ENCODE results near the gene MEPCE. TPM values are rescaled to one million over a fixed set of nuclear protein-coding genes. Genes with fewer than 3 reads are reported as not detected.
"Not testable (repeated sequence)": the region's sequence is repeated elsewhere in the genome, so short reads cannot be mapped to it uniquely, and the experiment has no call there.

The MEPCE gene, protein sequence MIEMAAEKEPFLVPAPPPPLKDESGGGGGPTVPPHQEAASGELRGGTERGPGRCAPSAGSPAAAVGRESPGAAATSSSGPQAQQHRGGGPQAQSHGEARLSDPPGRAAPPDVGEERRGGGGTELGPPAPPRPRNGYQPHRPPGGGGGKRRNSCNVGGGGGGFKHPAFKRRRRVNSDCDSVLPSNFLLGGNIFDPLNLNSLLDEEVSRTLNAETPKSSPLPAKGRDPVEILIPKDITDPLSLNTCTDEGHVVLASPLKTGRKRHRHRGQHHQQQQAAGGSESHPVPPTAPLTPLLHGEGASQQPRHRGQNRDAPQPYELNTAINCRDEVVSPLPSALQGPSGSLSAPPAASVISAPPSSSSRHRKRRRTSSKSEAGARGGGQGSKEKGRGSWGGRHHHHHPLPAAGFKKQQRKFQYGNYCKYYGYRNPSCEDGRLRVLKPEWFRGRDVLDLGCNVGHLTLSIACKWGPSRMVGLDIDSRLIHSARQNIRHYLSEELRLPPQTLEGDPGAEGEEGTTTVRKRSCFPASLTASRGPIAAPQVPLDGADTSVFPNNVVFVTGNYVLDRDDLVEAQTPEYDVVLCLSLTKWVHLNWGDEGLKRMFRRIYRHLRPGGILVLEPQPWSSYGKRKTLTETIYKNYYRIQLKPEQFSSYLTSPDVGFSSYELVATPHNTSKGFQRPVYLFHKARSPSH
- 25.8 TPM for total RNA-seq
- long read RNA-seq, transcript MEPCE-201 (4 exons, 3,030 nt): major isoform, 21 of 30 reads
- long read RNA-seq, partial matches to known transcripts: 7 of 30 reads
- long read RNA-seq, other reads (novel, unspliced or antisense): 2 of 30 reads

DNA sequence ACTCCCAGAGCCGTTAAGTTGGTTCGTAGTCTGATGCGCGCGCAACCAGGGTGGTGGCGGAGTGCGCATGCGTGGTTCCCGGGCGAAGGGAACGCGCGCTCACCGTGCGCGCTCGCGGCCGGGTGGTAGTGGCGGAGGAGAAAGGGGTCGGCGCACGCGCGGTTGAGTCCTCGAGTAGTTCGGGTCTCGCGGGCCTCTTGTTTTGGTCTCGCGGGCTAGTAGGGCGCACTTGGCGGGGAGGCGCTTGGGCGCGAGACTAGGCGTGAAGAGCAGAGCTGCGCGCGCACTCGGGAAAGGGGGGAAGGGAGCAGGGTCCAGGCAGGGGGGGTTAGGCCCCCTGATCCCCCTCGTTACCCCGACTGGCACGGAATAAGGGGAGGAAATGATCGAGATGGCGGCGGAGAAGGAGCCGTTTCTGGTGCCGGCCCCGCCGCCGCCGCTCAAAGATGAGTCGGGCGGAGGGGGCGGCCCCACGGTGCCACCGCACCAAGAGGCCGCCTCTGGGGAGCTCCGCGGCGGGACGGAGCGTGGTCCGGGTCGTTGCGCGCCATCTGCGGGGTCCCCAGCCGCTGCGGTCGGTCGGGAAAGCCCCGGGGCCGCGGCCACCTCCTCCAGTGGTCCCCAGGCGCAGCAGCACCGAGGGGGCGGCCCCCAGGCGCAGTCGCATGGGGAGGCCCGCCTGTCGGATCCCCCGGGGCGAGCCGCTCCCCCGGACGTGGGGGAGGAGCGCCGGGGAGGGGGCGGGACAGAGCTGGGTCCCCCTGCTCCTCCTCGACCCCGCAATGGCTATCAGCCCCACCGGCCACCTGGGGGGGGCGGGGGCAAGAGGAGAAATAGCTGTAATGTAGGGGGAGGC lies at the start of gene MEPCE:
Gene MEPCE, plus strand, starts transcription at position 195 of the 856 bp plus-strand sequence. Its CDS starts 188 bp downstream, at position 383.
- DNase-seq (peak; percentile 99), ATAC-seq (peak; percentile 73)
- intact Hi-C loops (cut with micrococcal nuclease): no loop called here

DNA sequence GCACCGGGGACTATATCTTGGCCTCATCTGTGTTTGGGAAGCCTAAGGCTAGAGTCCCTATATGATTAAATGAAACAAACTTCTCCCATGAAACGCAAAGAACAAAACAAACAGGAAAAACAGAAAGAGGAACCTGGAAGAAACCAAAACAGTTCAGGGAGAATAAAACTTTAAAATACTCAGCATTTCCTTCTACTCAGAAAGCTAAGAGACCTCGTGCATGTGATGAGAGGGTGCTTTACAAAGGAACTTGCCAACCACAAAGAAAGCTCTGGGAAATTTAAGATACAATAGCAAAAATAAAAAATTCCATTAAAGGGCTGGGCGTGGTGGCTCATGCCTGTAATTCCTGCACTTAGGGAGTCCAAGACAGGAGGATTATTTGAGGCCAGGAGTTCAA lies 49.4 kb upstream of the MEPCE start:
- peak; percentile 30 for ATAC-seq
- intact Hi-C loops (cut with micrococcal nuclease): no loop called here
- DNase-seq: no peak

DNA sequence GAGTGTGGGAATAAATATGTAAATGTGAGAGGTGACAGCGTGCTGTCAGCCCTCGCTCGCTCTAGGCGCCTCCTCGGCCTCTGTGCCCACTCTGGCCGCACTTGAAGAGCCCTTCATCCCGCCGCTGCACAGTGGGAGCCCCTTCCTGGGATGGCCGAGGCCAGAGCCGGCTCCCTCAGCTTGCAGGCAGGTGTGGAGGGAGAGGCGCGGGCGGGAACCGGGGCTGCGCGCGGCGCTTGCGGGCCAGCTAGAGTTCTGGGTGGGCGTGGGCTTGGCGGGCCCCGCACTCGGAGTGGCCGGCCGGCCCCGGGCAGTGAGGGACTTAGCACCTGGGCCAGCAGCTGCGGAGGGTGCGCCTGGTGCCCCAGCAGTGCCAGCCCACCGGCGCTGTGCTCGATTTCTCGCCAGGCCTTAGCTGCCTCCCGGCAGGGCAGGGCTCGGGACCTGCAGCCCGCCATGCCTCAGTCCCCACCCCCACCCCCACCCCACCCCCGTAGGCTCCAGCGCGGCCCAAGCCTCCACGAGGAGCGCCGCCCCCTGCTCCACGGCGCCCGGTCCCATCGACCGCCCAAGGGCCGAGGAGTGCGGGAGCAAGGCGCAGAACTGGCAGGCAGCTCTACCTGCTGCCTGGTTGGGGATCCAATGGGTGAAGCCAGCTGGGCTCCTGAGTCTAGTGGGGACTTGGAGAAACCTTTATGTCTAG lies 47.9 kb upstream of the MEPCE start:
- ATAC-seq; intact Hi-C loops (cut with micrococcal nuclease); DNase-seq: not testable (repeated sequence)

DNA sequence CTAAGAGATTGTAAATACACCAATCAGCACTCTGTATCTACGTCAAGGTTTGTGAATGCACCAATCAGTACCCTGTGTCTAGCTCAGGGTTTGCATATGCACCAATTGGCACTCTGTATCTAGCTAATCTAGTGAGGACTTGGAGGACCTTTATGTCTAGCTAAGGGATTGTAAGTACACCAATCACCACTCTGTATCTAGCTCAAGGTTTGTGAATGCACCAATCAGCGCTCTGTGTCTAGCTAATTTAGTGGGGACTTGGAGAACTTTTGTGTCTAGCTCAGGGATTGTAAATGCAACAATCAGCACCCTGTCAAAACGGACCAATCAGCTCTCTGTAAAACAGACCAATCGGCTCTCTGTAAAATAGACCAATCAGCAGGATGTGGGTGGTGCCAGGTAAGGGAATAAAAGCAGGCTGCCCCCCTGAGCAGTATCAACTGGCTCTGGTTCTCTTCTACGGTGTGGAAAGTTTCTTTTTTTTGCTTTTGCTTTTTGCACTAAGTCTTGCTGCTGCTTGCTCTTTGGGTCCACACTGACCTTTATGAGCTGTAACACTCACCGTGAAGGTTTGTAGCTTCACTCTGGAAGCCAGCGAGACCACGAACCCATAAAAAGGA lies 47.3 kb upstream of the MEPCE start:
- ATAC-seq; DNase-seq; intact Hi-C loops (cut with micrococcal nuclease): not testable (repeated sequence)

DNA sequence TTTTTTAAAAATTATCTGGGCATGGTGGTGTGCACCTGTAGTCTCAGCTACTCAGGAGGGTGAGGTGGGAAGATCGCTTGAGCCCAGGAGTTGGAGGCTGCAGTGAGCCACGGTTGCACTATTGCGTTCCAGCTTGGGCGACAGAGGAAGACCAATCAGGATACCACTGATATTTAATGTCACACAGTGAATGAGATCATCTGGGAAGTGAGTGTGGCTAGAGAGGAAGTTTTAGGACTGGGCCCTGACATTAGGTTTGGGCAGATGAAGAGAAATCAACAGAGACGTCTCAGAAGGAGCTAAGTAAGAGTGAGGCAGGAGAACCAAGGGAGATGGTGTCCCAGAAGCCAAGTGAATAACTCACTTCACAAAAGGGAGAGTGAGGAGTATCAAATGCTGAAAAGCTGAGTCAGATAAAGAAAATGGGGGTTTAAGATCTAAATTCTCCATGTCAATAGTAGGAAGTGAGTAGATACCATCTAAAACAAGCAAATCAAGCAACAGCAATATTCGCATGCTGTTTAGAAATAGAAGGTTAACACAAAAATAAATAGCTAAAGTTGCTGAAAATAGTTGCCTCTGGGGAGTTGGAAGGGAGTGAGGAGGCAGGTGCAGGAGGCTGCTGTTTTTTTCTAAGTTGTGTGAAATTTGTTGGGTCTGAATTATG lies 44.9 kb upstream of the MEPCE start:
- ATAC-seq: no peak
- DNase-seq: no peak
- intact Hi-C loops (cut with micrococcal nuclease): no loop called here

DNA sequence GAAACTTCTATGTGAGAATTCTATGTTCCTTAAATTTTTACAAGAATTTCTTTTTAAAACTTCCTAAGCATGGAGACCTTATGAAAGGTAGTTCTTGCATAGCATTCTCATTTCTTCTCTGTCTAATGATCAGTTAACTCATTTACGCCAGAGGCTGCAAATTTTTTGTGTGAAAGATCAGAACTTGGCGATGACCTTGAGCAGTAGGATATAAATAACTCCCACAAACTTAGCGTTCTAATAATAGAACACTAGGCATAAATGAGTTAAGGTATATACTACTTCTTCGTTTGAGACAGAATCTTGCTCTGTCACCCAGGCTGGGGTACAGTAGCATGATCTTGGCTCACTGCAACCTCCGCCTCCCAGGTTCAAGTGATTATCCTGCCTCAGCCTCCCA lies 42.7 kb upstream of the MEPCE start:
- intact Hi-C loops (cut with micrococcal nuclease): no loop called here
- ATAC-seq (no peak), DNase-seq (no peak)

DNA sequence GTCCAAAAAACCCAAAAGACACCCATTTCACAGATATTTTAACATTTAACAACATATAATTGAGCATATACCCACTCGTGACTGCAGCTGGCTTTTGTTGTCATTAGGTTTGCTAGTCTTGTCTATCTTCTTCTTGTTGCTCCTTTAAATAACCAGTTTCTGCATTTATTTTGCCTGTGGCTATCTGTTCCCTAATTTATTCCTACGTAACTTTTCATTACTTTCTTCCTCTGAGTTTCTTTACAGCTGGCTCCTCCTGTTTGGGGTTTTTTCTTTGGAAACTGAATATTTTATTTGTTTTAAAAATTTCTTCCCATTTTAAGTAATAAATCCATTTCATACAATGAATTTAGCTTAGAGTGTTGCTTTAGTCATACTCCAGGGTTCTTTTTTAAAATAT lies 41.9 kb upstream of the MEPCE start:
- ATAC-seq: no peak
- DNase-seq: no peak
- intact Hi-C loops (cut with micrococcal nuclease): no loop called here

DNA sequence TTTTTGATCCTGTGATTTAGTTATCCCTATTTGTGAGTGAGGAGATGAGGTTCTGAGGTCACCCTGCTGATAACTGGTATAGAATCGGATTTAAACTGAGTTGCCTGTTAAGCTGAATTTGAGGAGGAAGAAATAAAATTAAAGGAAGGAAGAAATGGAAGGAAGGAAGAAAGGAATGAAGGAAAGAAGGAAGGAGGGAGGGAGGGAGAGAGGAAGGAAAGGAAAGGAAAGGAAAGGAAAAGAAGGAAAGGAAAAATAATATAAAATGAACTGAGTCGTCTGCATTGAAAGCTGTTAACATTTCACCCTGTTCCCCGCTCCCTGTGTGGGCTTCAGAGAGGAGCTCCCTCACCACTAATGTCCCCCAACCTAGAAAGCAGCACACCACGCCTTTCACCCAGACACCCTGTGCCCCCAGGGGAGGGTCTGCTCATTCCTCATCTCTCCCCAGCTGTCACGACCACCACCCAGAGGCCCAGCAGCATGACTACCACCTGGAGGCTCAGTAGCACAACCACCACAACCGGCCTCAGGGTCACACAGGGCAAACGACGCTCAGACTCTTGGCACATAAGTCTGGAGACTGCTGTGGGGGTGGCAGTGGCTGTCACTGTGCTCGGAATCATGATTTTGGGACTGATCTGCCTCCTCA lies 40.1 kb upstream of the MEPCE start:
- no peak for DNase-seq
- ATAC-seq: peak; percentile 22
- intact Hi-C loops (cut with micrococcal nuclease): no loop called here

DNA sequence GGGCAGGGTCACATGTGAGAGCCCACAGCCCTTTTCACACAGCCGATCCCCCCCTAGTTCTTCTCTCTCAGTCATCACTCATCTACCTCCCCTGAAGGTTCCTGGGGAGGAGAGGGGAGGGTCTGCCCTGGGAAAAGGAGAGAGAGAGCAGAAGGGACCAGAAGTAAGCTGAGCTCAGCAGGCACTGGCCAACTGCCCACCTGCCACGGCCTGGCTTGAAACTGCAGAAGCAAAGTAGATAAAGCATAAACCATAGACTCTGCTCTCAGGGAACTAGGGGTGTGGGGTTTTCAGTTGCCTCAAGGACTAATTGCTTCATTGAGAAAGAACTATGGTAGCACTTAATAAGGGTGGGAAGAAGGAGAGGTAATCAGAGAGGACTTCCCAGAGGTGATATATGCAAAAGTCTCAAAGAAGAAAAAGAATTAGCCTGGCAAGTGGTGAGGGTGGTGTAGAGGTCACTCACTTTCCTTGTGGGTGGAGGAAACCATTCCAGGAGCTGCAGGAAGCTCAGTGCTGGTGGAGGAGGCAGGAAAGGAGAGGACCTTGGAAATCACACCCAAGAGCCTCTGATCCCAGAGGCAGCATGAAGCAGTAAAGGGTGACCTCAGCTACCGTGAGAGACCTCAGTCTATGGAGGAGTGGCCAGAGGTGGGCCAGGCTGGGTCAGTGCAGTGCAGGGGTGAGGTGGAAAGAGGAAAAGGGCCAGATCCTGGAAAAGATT lies 39.2 kb upstream of the MEPCE start:
- ATAC-seq: peak; percentile 46
- DNase-seq: no peak
- intact Hi-C loops (cut with micrococcal nuclease): no loop called here

DNA sequence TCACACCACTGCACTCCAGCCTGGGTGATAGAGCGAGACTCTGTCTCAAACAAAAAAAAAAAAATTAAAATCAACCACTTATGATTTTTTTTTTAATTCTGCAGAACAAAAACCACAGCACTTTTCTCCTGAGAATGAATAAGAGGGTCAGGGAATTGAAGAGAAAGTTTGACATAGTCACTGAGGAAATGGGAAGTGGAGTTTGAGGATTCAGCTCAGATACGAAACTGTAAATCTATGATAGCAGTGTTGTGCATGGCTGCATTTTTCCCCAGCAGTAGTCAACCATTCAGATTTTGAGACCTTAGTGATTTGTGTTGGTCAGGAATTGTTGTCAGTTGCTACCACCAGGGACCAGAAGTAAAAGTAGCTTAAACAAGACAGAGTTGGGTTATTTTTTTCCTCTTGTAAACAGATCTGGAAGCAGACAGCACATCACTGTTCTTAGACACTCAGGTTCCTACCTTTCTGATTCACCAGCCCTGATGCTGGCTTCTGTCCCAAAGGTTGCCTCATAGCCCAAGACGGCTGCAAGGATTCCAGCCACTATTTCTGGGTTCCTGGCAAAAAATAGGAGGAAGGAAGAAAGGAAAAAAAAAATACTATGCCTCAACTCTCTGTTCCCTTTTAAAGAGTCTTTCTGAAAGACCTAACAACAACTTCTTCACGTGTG lies 36.3 kb upstream of the MEPCE start:
- ATAC-seq: no peak

DNA sequence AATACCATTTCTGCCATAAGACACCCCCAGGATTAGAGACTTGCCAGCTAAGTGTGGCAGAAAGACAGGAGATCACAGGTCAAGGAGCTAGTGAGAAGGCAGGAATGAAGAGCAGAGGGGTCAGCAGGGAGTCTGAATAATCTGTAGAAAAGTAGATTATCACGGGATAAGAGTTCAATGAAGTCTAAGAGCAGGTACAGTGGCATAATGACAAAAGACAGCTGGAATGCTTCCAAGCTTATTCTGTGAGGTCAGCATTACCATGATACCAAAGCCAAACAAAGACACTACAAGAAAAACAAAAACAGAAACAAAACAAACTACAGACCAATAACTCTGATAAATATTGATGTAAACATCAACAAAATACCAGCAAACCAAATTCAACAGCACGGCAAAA lies 35.6 kb upstream of the MEPCE start:
- ATAC-seq: no peak
- intact Hi-C loops (cut with micrococcal nuclease): no loop called here
- no peak for DNase-seq

More for the DNA sequence above, 36.3 kb upstream of the MEPCE start:
- DNase-seq: no peak
- intact Hi-C loops (cut with micrococcal nuclease): no loop called here

DNA sequence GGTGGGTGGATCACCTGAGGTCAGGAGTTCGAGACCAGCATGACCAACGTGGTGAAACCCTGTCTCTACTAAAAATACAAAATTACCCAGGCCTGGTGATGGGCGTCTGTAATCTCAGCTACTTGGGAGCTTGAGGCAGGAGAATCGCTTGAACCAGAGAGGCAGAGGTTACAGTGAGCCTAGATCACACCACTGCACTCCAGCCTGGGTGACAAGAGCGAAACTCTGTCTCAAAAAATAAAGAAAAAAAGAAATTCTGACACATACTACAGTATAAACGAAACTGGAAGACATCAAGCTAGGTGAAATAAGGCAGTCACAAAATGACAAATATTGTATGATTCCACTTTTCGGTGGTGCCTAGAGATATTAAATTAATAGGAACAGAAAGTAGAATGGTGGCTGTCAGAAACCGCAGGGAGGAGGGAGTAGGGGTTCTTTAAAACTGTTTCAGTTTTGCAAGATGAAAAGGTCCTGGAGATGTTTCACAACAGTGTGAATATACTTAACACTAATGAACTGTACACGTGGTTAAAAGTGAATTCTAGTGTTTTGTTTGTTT lies 33.1 kb upstream of the MEPCE start:
- intact Hi-C loops (cut with micrococcal nuclease): no loop called here
- ATAC-seq: peak; percentile 43

DNA sequence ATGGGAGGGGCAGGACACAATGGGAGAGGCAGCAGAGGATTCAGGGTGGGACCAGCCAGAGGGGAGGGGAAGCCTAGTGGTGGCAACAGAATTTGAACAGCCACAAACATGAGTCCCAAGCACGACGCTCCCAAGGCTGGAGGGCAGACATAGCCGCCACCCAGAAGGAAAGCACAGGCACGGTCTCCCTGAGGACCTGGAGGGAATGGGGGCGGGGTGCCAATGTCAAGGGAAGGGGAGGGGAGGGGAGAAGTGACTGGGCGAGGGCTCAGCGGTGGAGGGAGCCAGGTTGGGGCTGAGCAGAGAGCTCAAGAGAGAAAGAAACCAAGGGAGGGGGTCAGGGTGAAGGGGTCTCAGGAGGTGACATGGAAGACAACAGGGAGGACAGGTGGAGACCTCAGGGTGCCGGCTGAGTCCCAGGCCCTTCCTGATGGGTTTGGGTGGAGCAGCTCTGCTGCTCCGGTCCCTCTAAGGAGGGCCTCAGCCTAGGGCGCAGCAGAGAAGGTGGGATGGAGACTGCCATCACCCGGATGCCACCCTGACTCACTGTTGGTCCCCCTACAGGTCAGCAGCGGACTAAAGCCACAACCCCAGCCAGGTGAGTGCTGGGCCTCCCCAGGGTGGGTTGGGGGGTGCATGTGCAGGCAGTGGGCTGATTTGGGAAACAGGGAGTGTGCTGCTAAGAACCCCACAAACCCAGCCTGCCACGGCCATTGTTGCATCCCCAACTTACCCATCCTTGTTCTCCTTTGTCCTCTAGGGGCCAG lies 32.1 kb upstream of the MEPCE start:
- DNase-seq (no peak), ATAC-seq (no peak)
- intact Hi-C loops (cut with micrococcal nuclease): no loop called here

More for the DNA sequence above, 33.1 kb upstream of the MEPCE start:
- DNase-seq: no peak

DNA sequence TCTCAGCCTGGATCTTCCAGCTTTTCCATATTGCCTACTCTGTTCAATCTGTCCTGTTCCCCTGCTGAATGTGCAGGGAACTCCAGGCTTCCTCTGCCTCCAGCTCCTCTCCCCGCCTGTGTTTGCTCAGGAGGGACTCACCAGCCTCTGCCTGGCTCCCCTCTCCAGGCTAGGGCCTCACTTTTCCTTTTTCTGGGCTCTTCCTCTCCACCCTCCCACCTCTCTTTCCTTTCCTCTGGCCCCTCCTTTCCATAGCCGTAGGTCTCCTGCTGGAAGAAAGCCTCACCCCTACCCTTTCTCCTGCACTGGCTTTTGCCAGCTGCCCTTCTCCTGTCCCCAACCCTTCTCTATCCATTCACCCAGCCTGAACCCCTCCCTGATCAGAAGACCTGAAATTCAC lies 31.4 kb upstream of the MEPCE start:
- intact Hi-C loops (cut with micrococcal nuclease): no loop called here
- no peak for DNase-seq
- no peak for ATAC-seq

DNA sequence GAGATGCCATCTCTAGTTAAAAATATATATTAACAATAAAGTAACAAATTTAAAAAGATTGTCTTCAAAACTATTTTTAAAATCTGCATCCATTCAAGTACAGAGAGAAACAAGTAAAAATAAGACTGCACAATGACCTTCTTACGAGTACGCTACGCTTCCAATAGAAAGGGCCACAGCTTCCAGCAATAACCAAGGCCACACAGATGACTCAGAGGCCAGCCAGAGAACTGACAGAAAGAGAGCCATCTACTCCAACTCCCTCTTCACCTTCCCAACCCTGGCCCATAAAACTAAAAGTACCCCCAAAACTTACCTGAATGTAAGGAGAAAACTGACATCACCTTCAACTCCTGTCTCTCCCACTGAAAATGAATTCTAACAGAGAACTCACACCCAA lies 29.6 kb upstream of the MEPCE start:
- intact Hi-C loops (cut with micrococcal nuclease): no loop called here
- no peak for DNase-seq
- no peak for ATAC-seq
